Right forelimb (tissue), 1 donor: Measurements from ENCODE around the gene TDRD12.

Experiments used
- DNase-seq: peaks from one replicate; pipeline ENCODE4 v3.0.0-alpha.2; 2018

TDRD12 gene

GRCh38 chr19:32869966-32870573, 150.5 kb downstream of the TDRD12 start:
- DNase-seq, result no peak

- no peak for DNase-seq
These were observed 151.4 kb downstream of the TDRD12 start for GRCh38 chr19:32870981-32871451.

GRCh38 chr19:32872391-32872790, 152.8 kb downstream of the TDRD12 start:
- DNase-seq, result no peak

GRCh38 chr19:32873247-32873959, 153.8 kb downstream of the TDRD12 start:
- no peak for DNase-seq

GRCh38 chr19:32874605-32875004, 155.0 kb downstream of the TDRD12 start:
- DNase-seq, result no peak

GRCh38 chr19:32875428-32875827, 155.9 kb downstream of the TDRD12 start:
- no peak for DNase-seq

GRCh38 chr19:32876236-32876918, 156.8 kb downstream of the TDRD12 start:
- no peak for DNase-seq

- DNase-seq, result no peak
These were observed 157.3 kb downstream of the TDRD12 start for GRCh38 chr19:32876919-32877285.
